NCI-H2196 treated with DMSO at 0.1 percent for 48 hours (cell line): ENCODE results near the gene DCLK3.

Source experiments
- DNase-seq: peaks from one replicate; lab custom pipeline; 2025; ENCODE audit not compliant: unreplicated experiment; lab: John Stamatoyannopoulos, UW

The DCLK3 gene

GRCh38 chr3:36763850-36764703 is at the start of gene DCLK3:
Gene DCLK3, minus strand, starts transcription at chr3:36764553. Its CDS starts 290 bp downstream, at chr3:36764263.
- no peak for DNase-seq

DNA sequence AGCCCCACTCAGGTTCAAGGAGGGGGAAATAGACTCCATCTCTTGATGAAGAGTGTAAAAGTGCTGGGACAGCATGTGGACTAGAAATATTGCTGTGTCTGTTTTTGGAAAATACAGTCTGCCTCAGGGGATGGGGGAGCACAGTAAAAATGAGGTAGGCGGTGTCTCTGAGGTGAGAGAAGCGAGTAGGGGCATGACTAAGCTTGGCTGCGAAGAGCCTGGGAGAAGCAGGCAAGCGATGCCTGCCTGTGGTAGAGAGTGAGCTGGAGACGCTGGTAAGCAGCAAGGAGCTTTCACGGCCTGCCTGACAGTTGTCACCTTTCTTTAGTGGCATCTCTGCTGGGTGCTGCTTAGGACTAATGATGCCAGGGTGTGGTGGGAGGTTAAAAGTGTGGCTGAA is 49.0 kb upstream of the DCLK3 start:
- no peak for DNase-seq

DNA sequence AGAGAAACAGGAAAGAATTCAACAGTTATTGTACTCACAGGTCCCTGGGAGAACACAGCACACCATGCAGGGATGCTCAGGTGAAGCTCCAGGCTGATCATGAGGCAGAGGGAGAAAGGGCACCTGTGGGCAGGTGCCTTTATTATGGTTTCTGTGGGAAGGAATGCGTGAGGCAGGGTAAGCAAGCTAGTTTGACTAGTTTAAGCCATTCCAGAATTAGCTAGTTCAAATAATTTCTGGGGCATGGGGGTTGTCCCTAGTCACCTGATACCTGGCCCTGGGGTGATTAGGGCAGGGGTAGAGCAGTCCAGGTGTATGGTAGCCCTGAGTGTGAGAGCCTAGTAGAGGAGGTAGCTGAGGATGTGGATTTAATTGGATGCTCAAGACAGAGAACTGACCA is 47.9 kb upstream of the DCLK3 start:
- no peak for DNase-seq

DNA sequence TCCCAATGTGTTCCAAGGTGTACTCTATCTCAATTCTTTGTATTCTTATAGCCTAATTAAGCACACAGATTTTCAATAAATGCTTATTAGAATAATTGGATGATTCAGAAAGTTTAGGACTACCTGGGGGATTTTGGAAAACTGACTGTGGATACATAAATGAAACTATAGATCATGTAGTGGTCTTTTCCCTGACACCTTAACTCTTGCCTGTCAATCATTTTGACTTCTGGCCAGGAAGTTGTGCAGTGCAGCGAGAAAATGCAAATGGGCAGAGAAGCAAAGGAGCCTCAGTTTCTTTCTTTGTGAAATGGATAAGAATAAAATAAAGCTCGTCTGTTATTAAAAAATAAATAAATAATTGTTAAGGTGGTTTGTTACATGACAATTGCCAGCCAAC is 47.4 kb upstream of the DCLK3 start:
- no peak for DNase-seq

GRCh38 chr3:36804295-36805055 is 40.1 kb upstream of the DCLK3 start:
- no peak for DNase-seq

GRCh38 chr3:36803091-36803791 is 38.9 kb upstream of the DCLK3 start:
- no peak for DNase-seq

GRCh38 chr3:36800533-36801116 is 36.3 kb upstream of the DCLK3 start:
- DNase-seq: no peak

DNA sequence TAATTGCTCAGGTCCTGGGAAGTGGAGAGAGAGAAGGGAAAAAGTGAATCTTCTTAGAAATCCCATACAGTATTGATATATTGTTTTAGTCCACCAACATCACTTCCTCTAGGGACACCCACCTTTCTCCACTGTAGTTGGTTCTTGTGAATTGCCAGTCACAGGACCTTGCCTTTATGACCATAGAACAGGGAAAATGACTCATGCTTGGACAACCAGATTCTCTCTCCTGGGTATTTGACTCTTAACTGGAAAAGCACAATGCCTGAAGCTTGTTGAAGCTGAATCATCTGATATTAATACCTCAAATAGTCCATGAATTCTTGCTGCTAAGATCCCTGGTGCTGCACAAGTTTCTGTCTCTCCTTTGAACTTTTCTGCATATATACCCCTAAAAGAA is 32.5 kb upstream of the DCLK3 start:
- DNase-seq: no peak

DNA sequence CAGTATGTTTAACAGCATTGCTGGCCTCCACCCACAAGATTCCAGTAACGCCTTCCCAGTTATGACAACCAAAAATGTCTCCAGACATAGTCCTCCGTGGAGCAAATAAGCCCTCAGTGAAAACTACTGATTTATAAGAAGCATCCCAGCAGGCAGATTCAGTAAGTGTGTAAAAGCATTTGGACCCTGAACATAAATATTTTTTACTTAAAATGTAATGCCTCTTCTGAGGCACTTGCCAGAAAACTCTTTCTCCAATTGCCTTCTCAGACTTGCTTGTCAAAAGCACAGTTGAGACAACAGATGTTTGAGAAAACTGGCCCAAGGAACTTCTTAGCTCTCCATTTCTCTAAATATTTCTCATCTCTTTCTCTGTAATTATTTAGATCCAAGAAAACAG is 31.8 kb upstream of the DCLK3 start:
- DNase-seq: no peak

- DNase-seq: no peak
Observed at GRCh38 chr3:36795622-36796021, 31.3 kb upstream of the DCLK3 start.

DNA sequence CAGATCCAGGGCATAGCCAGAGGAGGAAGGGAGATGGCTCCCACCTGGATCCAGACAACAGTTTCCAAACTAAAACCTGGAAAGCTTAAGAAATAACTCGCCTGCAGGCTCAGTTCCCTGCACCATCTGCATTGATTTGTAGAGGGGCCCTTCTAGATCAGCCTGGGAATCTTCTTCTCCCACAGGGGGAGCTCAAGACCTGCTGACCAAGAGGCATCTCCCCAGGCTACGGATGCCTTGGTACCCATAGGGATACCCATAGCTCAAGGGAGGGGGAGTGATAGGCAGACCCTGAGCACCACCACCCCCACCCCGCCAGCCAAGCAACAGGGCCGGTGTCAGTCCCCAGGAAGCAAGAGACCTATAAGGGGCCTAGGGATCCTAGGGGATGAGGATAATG is 28.0 kb upstream of the DCLK3 start:
- no peak for DNase-seq

GRCh38 chr3:36790765-36791164 is 26.4 kb upstream of the DCLK3 start:
- DNase-seq: no peak

GRCh38 chr3:36786921-36787890 is 22.9 kb upstream of the DCLK3 start:
- no peak for DNase-seq

GRCh38 chr3:36784138-36784635 is 19.8 kb upstream of the DCLK3 start:
- DNase-seq: no peak

DNA sequence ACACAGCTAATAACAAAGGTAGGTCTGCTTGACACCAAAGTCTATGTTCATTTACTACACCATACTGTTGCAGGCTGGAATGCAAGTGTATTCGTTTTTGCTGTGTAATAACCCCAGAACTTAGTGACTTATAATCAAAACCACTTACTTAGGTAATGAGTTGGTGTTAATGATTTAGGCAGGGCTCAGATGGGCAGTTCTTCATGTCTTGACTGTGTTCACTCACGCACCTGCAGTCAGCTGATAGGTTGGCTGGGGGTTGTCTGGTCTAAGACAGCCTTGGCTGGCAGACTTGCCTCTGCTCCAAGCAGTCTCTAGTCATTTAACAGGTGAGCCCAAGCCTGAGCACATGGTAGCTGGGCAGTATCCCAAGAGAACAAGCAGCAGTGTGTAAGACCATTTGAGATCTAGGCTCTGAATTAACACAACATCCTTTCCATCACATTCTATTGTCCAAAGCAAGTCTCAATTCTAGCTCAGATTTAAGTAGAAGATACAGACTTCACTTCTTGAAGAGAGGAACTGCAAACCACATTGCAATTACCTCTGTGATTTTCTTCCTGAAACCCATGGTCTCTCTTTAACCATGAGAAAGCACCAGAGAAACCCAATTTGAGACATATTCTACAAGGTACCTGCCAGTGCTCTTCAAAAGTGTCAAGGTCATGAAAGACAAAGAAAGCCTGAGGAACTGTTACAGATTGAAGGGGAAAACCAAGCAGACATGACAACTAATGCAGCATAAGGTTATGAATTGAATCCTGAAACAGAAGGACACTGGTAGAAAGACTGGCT is 13.3 kb upstream of the DCLK3 start:
- DNase-seq: no peak

- no peak for DNase-seq
Observed at GRCh38 chr3:36776436-36776835, 12.1 kb upstream of the DCLK3 start.

GRCh38 chr3:36774052-36774451 is 9.7 kb upstream of the DCLK3 start:
- no peak for DNase-seq

DNA sequence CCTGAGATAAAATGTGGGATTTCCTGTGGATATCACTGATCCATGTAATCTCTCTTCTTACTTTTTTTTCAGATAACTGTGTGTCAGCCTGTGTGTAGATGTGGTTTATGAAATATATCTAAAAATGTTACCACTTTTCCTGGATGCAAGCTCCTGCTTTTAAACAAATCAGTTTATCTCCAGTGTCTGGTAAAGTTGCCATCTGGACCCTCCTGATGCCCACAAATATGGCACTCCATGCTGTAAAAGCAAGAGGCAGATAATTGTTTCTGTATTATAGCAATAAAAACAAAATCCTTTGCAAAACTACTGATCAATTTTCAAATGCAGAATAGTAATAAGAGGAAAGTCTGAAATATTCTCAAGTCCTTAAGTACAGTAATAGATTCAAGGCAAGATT is 7.6 kb upstream of the DCLK3 start:
- DNase-seq: no peak

DNA sequence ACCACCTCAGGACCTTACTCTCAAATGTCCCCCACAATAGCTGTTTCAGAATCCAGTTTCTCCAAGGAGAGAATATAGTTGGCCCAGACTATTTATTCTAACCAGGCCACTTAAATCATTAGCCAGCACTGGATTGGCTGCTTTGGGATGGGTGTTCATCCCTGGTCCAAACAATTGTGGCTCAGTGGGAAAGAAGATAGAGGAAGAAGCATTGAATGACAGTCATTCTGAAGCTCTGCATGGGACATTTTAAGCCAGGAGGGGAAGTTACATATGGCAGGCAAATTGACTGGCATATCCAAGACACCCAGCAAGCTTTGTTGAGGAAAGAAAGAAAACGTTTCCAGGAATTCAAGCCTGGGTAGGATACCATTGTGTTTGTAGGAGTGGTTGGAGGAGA is 5.6 kb upstream of the DCLK3 start:
- DNase-seq: no peak
